Endothelial cell of umbilical vein (primary cell): Measurements from ENCODE around the gene HSDL2. TPM values are rescaled to one million over a fixed set of nuclear protein-coding genes. Genes with fewer than 3 reads are reported as not detected.

ENCODE experiments used
- BruUV-seq: library from RNA; stranded (reverse); fragments of 400-500 nt; replicated peaks from 2 replicates; lab custom pipeline; 2021; lab: Mats Ljungman, UMichigan
- CTCF ChIA-PET: fragments of 300-600, 350-600 bp; sonication (Branson Sonifier 250); formaldehyde crosslinking; loops from one replicate; lab custom pipeline; 2021; ENCODE audit warnings: antibody characterized with exemption, inconsistent platforms; lab: Charles Lee
- POLR2A ChIA-PET: fragments of 300-600, 350-600 bp; sonication (Branson Sonifier 250); formaldehyde crosslinking; loops from one replicate; lab custom pipeline; 2021; ENCODE audit warnings: antibody characterized with exemption, inconsistent platforms; lab: Charles Lee
- DNase-seq: peaks from one replicate; pipeline ENCODE4 v3.0.0-alpha.2; 2011; ENCODE audit warnings: low read depth, low spot score
- FAIRE-seq: peaks from 2 replicates; lab custom pipeline; 2011; peaks lifted over from hg19 to GRCh38; lab: Jason Lieb, UNC
- H2AFZ ChIP-seq: 2 replicates; pipeline ENCODE4 v1.6.0; 2012; ENCODE audit warnings: low read depth, low read length, control low read depth, inconsistent platforms
- H3K27ac ChIP-seq: 2 replicates; pipeline ENCODE4 v1.5.1; 2011; ENCODE audit warnings: low read depth, mild to moderate bottlenecking, control low read depth, low read length, moderate library complexity; ENCODE audit not compliant: insufficient read depth
- H3K27me3 ChIP-seq, 2 experiments: 2 replicates each; pipeline versions ENCODE4 v1.6.0 to v1.6.1; 2011; ENCODE audit warnings: low read length in 2 of 2, mixed read lengths in 1 of 2; ENCODE audit not compliant: control insufficient read depth in 2 of 2, insufficient read depth in 2 of 2
- H3K36me3 ChIP-seq, 2 experiments: 2 replicates in 1 of 2; 3 replicates in 1 of 2; pipeline ENCODE4 v1.5.1; 2011; ENCODE audit warnings: low read length in 2 of 2, mild to moderate bottlenecking in 1 of 2, moderate library complexity in 1 of 2; ENCODE audit not compliant: control insufficient read depth in 2 of 2, insufficient read depth in 2 of 2; ENCODE audit errors: extremely low read depth in 1 of 2
- H3K4me1 ChIP-seq: 3 replicates; pipeline ENCODE4 v1.5.1; 2011; ENCODE audit warnings: mild to moderate bottlenecking, low read length; ENCODE audit not compliant: control insufficient read depth, insufficient read depth; ENCODE audit errors: extremely low read depth
- H3K4me2 ChIP-seq: 2 replicates; pipeline ENCODE4 v1.6.1; 2011; ENCODE audit warnings: low read length, control low read depth, mixed read lengths; ENCODE audit not compliant: insufficient read depth
- H3K4me3 ChIP-seq, 3 experiments: fragments of 200-600 bp in 1 of 3; sonication (generic), shearing (Covaris generic) in 1 of 3; replicated peaks in 1 of 3; 2 replicates each; pipeline ENCODE4 v1.5.1; 2011 to 2016; ENCODE audit warnings: control low read depth in 3 of 3, low read length in 3 of 3, mild to moderate bottlenecking in 2 of 3, inconsistent platforms in 1 of 3, low read depth in 1 of 3, moderate library complexity in 1 of 3; ENCODE audit not compliant: insufficient read depth in 1 of 3
- H3K79me2 ChIP-seq: 2 replicates; pipeline ENCODE4 v1.6.0; 2012; ENCODE audit warnings: low read length, inconsistent platforms; ENCODE audit not compliant: control insufficient read depth, insufficient read depth
- H3K9ac ChIP-seq: replicated peaks from 2 replicates; pipeline ENCODE3; 2011; ENCODE audit warnings: low read length, control low read depth; ENCODE audit not compliant: insufficient read depth; ENCODE audit errors: extremely low read depth
- H3K9me1 ChIP-seq: replicated peaks from 3 replicates; pipeline ENCODE4 v1.6.0; 2011; ENCODE audit warnings: mild to moderate bottlenecking, low read length; ENCODE audit not compliant: control insufficient read depth, insufficient read depth; ENCODE audit errors: extremely low read depth
- H3K9me3 ChIP-seq: replicated peaks from 2 replicates; pipeline ENCODE4 v1.5.1; 2012; ENCODE audit warnings: low read length, inconsistent platforms; ENCODE audit not compliant: control insufficient read depth, insufficient read depth
- H4K20me1 ChIP-seq: replicated peaks from 2 replicates; pipeline ENCODE3; 2011; ENCODE audit warnings: mild to moderate bottlenecking, low read length; ENCODE audit not compliant: control insufficient read depth, insufficient read depth; ENCODE audit errors: extremely low read depth
- EZH2 ChIP-seq: IDR thresholded peaks from 2 replicates; pipeline ENCODE4 v1.6.1; 2012; ENCODE audit warnings: borderline replicate concordance, low read depth, mild to moderate bottlenecking, moderate library complexity, low read length, inconsistent platforms; ENCODE audit not compliant: severe bottlenecking
- FOS ChIP-seq: IDR thresholded peaks from 2 replicates; pipeline ENCODE4 v1.6.1; 2011; ENCODE audit warnings: mild to moderate bottlenecking, low read length, moderate library complexity, borderline replicate concordance; ENCODE audit not compliant: insufficient read depth
- GATA2 ChIP-seq: IDR thresholded peaks from 2 replicates; pipeline ENCODE4 v1.7.0; 2011; ENCODE audit warnings: low read depth, mild to moderate bottlenecking, moderate library complexity, mixed read lengths, low read length; ENCODE audit not compliant: insufficient read length, insufficient read depth
- dilution Hi-C: fragments of 300-500 bp; cut with MboI; formaldehyde crosslinking; loops from one replicate; pipeline ENCODE4 v1.15.0; 2019; ENCODE audit warnings: low sequenced_read_pairs; ENCODE audit not compliant: extremely low pct_ligation_motif_present
- intact Hi-C: fragments of 100-400 bp; cut with micrococcal nuclease; formaldehyde crosslinking; loops from one replicate; pipeline ENCODE4 v1.10.0; 2022
- polyA plus RNA-seq, 4 experiments: library from polyadenylated mRNA; depleted of rRNA in 3 of 4; stranded (reverse) in 3 of 4; unstranded in 1 of 4; fragments of >200 nt; gene quantifications; 2 replicates each; pipeline versions ENCODE4 v1.2.1 to v1.2.3, GENCODE V29; 2011 to 2012; ENCODE audit warnings: missing spikeins in 1 of 4
- total RNA-seq: library from RNA; stranded (reverse); gene quantifications from 2 replicates; pipeline ENCODE4 v1.2.3, GENCODE V29; 2021
- TF ChIP-seq, protein P1 (sequence below), 2 donors: IDR thresholded peaks; 1 replicate in 1 of 2; 2 replicates in 1 of 2; pipeline ENCODE4 v1.5.1; 2011; ENCODE audit warnings: low read length in 2 of 2, mild to moderate bottlenecking in 2 of 2, moderate library complexity in 2 of 2, control low read depth in 1 of 2, inconsistent platforms in 1 of 2, low read depth in 1 of 2; ENCODE audit not compliant: insufficient read depth in 1 of 2; ENCODE audit errors: extremely low read depth in 1 of 2
- TF ChIP-seq, protein P2 (sequence below): IDR thresholded peaks from 2 replicates; pipeline ENCODE4 v1.6.1; 2011; ENCODE audit not compliant: insufficient read depth, insufficient read length

HSDL2 gene
- total and polyA plus RNA-seq, 2 donors (not counting 3 experiments of a cell fraction or from before 2014, with no cell fraction given) = 5.6 to 22.1 TPM

DNA sequence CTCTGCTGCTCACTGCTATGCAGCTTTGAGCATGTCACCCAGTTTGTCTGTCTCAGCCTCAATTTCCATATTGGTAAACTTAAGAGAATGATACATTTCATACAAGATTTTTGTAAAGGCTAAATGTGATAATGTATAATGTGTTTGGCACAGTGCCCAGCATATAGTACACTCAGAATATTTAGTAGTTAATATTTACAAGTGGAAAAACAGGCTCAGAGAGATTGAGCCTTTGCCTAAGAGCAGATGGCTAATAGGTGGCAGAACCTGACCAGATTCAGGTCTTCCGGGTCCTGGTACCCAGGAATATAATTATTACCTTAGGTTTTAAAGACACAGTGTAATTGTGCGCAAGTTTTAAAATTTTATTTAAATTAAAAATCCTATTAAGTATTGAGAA is 59.9 kb downstream of the HSDL2 start:
- no peaks in the 10 kb centered on the region for H3K9me3 ChIP-seq
- H3K79me2 ChIP-seq = no peaks in the 10 kb centered on the region
- POLR2A ChIA-PET = no interaction called here
- no peaks in the 10 kb centered on the region for H3K27me3 ChIP-seq
- H3K4me2 ChIP-seq = no peak overlapping the region
- no peaks in the 10 kb centered on the region for H3K36me3 ChIP-seq
- intact Hi-C loops = no loop called here
- no peaks in the 10 kb centered on the region for H3K4me1 ChIP-seq
- no peak overlapping the region for H3K4me3 ChIP-seq
- H2AFZ ChIP-seq = no peak overlapping the region
- no peak for DNase-seq
- no TSS peak for BruUV-seq
- H3K9ac ChIP-seq = no peak overlapping the region
- H3K9me1 ChIP-seq = no peaks in the 10 kb centered on the region
- dilution Hi-C loops = no loop called here
- H4K20me1 ChIP-seq = no peaks in the 10 kb centered on the region
- FAIRE-seq = no peak
- TF ChIP-seq, protein P1, sequence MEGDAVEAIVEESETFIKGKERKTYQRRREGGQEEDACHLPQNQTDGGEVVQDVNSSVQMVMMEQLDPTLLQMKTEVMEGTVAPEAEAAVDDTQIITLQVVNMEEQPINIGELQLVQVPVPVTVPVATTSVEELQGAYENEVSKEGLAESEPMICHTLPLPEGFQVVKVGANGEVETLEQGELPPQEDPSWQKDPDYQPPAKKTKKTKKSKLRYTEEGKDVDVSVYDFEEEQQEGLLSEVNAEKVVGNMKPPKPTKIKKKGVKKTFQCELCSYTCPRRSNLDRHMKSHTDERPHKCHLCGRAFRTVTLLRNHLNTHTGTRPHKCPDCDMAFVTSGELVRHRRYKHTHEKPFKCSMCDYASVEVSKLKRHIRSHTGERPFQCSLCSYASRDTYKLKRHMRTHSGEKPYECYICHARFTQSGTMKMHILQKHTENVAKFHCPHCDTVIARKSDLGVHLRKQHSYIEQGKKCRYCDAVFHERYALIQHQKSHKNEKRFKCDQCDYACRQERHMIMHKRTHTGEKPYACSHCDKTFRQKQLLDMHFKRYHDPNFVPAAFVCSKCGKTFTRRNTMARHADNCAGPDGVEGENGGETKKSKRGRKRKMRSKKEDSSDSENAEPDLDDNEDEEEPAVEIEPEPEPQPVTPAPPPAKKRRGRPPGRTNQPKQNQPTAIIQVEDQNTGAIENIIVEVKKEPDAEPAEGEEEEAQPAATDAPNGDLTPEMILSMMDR (IDR thresholded peaks at IDR 0.05; ENCODE audit: extremely low read depth in 1 of 2, insufficient read depth in 1 of 2, low read depth in 1 of 2, low read length in 2 of 2) = no peak
- TF ChIP-seq EZH2 (no peak), GATA2 (no peak), FOS (no peak)
- TF ChIP-seq, protein P2, sequence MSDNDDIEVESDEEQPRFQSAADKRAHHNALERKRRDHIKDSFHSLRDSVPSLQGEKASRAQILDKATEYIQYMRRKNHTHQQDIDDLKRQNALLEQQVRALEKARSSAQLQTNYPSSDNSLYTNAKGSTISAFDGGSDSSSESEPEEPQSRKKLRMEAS = no peak
- H3K27ac ChIP-seq = no peak overlapping the region
- CTCF ChIA-PET = interaction anchor here (1.3 kb wide), 1 partner anchor 342 kb away, joined by 3 read pairs; no protein-coding TSS in a partner anchor
